Glutamatergic neuron (in vitro differentiated cells): ENCODE results near the gene TTC13. TPM values are rescaled to one million over a fixed set of nuclear protein-coding genes. Genes with fewer than 3 reads are reported as not detected.

ENCODE experiments used
- DNase-seq: peaks from one replicate; pipeline ENCODE4 v3.0.0; 2022
- H3K27ac Mint-ChIP-seq: one replicate; pipeline ENCODE4 v1.8.0; 2020; ENCODE audit warnings: mild to moderate bottlenecking, mixed read lengths, inconsistent platforms; ENCODE audit not compliant: unreplicated experiment
- H3K27me3 Mint-ChIP-seq: one replicate; pipeline ENCODE4 v1.8.0; 2020; ENCODE audit warnings: mild to moderate bottlenecking, moderate library complexity, mixed read lengths, inconsistent platforms; ENCODE audit not compliant: unreplicated experiment
- H3K36me3 Mint-ChIP-seq: one replicate; pipeline ENCODE4 v1.8.0; 2020; ENCODE audit warnings: mild to moderate bottlenecking, mixed read lengths, inconsistent platforms; ENCODE audit not compliant: unreplicated experiment
- H3K4me1 Mint-ChIP-seq: one replicate; pipeline ENCODE4 v1.8.0; 2020; ENCODE audit warnings: mild to moderate bottlenecking, low read depth, mixed read lengths, inconsistent platforms; ENCODE audit not compliant: unreplicated experiment
- H3K4me3 Mint-ChIP-seq: one replicate; pipeline ENCODE4 v1.8.0; 2020; ENCODE audit warnings: mild to moderate bottlenecking, mixed read lengths, inconsistent platforms; ENCODE audit not compliant: unreplicated experiment
- H3K9me3 Mint-ChIP-seq: one replicate; pipeline ENCODE4 v1.8.0; 2020; ENCODE audit warnings: mild to moderate bottlenecking, moderate library complexity, mixed read lengths, inconsistent platforms; ENCODE audit not compliant: unreplicated experiment
- total RNA-seq: library from RNA; stranded (reverse); fragmentation: NEBNext Ultra II Directional; extraction: Animal tissue kit (Norgen Biotek cat#: 25700); gene quantifications from one replicate; pipeline ENCODE4 v1.2.1, GENCODE V29; 2021; ENCODE audit not compliant: unreplicated experiment
- TF ChIP-seq, protein P1 (sequence below): fragments of 200-600 bp; sonication (generic); IDR thresholded peaks from one replicate; pipeline ENCODE4 v1.5.0; 2021; ENCODE audit not compliant: partially characterized antibody, unreplicated experiment

Gene TTC13
- total RNA-seq, 1 donor from 2014 or later, result 25.1 TPM

DNA sequence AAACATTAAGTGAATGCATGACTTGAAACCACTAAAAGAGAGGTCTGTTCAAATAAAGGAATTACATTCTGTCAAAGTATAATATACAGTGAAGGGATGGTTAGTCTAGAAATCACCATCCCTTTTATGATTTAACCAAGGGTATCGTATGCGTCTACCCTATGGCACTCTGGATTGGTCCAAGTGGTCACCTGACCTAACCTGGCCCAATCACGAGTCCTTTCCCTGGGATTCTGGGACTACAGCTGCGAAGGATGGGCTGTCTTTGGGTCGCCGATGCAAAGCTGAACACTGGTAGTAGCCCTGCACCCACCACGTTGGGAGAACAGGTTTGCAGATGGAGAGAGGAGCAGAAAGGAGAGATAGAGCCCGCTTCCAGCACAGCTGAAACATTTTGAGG lies 79.9 kb downstream of the TTC13 start:
- Mint-ChIP-seq H3K9me3 (no peaks in the 10 kb centered on the region), H3K27ac (no peak overlapping the region), H3K36me3 (no peaks in the 10 kb centered on the region), H3K4me1 (no peaks in the 10 kb centered on the region), H3K27me3 (peaks cover 3% of the 10 kb centered on the region), H3K4me3 (no peak overlapping the region)
- TF ChIP-seq, protein P1, sequence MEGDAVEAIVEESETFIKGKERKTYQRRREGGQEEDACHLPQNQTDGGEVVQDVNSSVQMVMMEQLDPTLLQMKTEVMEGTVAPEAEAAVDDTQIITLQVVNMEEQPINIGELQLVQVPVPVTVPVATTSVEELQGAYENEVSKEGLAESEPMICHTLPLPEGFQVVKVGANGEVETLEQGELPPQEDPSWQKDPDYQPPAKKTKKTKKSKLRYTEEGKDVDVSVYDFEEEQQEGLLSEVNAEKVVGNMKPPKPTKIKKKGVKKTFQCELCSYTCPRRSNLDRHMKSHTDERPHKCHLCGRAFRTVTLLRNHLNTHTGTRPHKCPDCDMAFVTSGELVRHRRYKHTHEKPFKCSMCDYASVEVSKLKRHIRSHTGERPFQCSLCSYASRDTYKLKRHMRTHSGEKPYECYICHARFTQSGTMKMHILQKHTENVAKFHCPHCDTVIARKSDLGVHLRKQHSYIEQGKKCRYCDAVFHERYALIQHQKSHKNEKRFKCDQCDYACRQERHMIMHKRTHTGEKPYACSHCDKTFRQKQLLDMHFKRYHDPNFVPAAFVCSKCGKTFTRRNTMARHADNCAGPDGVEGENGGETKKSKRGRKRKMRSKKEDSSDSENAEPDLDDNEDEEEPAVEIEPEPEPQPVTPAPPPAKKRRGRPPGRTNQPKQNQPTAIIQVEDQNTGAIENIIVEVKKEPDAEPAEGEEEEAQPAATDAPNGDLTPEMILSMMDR, result no peak
- no peak for DNase-seq

DNA sequence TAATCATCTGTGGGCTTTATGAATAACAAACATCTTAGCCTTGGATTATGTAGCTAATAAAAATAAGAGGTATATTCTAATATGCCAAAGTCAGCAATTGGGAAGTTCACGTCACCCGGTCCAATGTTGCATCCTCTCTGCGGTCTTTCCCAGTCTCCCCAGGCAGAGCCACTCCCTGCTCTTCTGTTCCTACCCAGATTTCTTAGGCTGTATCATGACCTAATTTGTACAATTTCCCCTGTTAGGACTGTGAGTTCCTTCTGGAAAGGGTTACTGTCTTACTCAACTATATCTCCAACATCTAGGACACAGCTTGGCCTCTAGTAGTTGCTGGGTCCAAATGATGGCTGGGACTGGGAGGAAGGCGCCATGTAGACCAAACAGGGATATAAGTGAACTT lies 80.5 kb downstream of the TTC13 start:
- Mint-ChIP-seq H3K36me3 (no peaks in the 10 kb centered on the region), H3K27me3 (peaks cover 3% of the 10 kb centered on the region), H3K4me3 (no peak overlapping the region)

DNA sequence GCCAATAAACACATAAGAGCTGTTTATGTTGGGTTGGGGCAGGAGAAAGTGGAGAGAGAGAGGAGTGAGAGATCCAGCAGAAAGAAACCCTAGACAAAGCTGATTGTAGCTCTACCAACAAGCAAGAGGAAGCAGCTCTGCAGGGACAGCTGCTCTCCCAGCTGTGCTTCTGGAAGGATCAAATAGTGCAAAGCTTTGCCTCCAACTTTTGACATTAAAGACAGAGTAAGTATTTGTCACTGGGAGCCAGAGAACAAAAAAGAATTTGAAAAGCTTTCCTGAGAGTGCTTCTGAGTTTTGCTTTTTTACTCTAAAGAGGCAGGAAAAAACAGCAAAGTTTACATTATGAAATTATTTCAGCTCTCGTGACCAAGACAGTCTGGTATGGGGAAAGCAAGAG lies 81.9 kb downstream of the TTC13 start:
- Mint-ChIP-seq H3K27me3 (peaks cover 3% of the 10 kb centered on the region), H3K4me1 (peaks cover 4% of the 10 kb centered on the region), H3K9me3 (no peaks in the 10 kb centered on the region), H3K27ac (no peak overlapping the region), H3K4me3 (no peak overlapping the region), H3K36me3 (no peaks in the 10 kb centered on the region)
- no peak for DNase-seq
- TF ChIP-seq, protein P1, result no peak

More for the DNA sequence above, 80.5 kb downstream of the TTC13 start:
- Mint-ChIP-seq H3K27ac (no peak overlapping the region), H3K4me1 (no peaks in the 10 kb centered on the region), H3K9me3 (no peaks in the 10 kb centered on the region)
- no peak for DNase-seq
- TF ChIP-seq, protein P1, result no peak

DNA sequence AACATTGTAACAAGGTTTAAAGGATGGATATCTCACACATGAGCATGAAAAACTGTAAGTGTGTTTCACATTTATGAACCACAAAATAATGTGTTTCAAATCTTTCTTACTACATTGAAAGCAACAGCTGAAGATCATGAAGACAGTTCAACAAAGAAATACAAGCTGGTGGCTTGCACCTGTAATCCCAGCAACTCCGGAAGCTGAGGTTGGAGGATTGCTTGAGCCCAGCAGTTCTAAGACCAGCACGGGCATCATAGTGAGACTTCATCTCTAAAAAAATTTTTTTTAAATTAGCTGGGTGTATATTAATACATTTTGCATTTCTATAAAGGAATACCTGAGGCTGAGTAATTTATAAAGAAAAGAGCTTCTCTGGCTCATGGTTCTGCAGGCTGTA lies 83.2 kb downstream of the TTC13 start:
- DNase-seq, result no peak
- Mint-ChIP-seq H3K9me3 (no peaks in the 10 kb centered on the region), H3K4me1 (peaks cover 5% of the 10 kb centered on the region), H3K27me3 (peaks cover 3% of the 10 kb centered on the region), H3K36me3 (no peaks in the 10 kb centered on the region), H3K27ac (no peak overlapping the region), H3K4me3 (no peak overlapping the region)
- TF ChIP-seq, protein P1, result no peak

DNA sequence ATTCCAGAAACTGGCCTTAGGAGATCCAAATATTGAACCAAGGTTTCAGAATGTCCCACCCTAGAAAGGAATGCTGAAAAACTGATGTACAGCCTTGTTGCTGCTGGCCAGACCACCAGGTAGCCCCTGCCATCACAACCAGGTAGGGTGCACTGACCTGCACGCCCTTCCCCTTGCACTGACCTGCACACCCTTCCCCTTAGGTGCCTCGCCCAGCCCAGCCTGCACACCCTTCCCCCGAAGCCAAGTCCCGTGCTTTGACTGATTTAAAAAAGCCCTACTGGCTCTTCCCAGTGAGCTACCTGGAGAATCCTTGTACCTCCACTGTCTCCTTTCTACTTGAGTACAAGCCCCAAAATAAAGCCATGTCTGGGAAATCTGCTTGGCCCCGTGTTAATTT lies 84.0 kb downstream of the TTC13 start:
- H3K9me3 Mint-ChIP-seq, result no peaks in the 10 kb centered on the region
- no peak for DNase-seq
- TF ChIP-seq, protein P1, result no peak
- H3K36me3 Mint-ChIP-seq, result no peaks in the 10 kb centered on the region
- H3K4me1 Mint-ChIP-seq, result peaks cover 5% of the 10 kb centered on the region
- no peak overlapping the region for H3K27ac Mint-ChIP-seq
- peaks cover 1% of the 10 kb centered on the region for H3K27me3 Mint-ChIP-seq
- H3K4me3 Mint-ChIP-seq, result no peak overlapping the region
